ENCODE data around the gene CCDC187. TPM values are rescaled to one million over a fixed set of nuclear protein-coding genes. Genes with fewer than 3 reads are reported as not detected.

The CCDC187 gene
- total RNA-seq, 1 donor = under 0.01 TPM

- DNase-seq (ENCODE audit: low read depth) = no peak
- no peak overlapping the region for H3K4me3 ChIP-seq (ENCODE audit: low read depth, low read length)
- TF ChIP-seq CTCF (IDR thresholded peaks at IDR 0.05; ENCODE audit: insufficient read depth, low read depth, low read length) = no peak
Observed at GRCh38 chr9:136260521-136260920, 43.4 kb downstream of the CCDC187 start.

- no peak for TF ChIP-seq CTCF (IDR thresholded peaks at IDR 0.05; ENCODE audit: insufficient read depth, low read depth, low read length)
- DNase-seq (ENCODE audit: low read depth) = no peak
Observed at GRCh38 chr9:136259836-136260235, 44.1 kb downstream of the CCDC187 start.

GRCh38 chr9:136259517-136259813 lies 44.4 kb downstream of the CCDC187 start:
- TF ChIP-seq CTCF (IDR thresholded peaks at IDR 0.05; ENCODE audit: insufficient read depth, low read depth, low read length) = no peak
- no peak overlapping the region for H3K4me3 ChIP-seq (ENCODE audit: low read depth, low read length)
- no peak for DNase-seq (ENCODE audit: low read depth)

More at GRCh38 chr9:136259836-136260235, 44.1 kb downstream of the CCDC187 start:
- H3K4me3 ChIP-seq (ENCODE audit: low read depth, low read length) = no peak overlapping the region

- H3K4me3 ChIP-seq (ENCODE audit: low read depth, low read length) = no peak overlapping the region
- TF ChIP-seq CTCF (IDR thresholded peaks at IDR 0.05; ENCODE audit: insufficient read depth, low read depth, low read length) = no peak
- no peak for DNase-seq (ENCODE audit: low read depth)
Observed at GRCh38 chr9:136258786-136259516, 44.9 kb downstream of the CCDC187 start.

GRCh38 chr9:136258299-136258625 lies 45.6 kb downstream of the CCDC187 start:
- no peak for TF ChIP-seq CTCF (IDR thresholded peaks at IDR 0.05; ENCODE audit: insufficient read depth, low read depth, low read length)
- H3K4me3 ChIP-seq (ENCODE audit: low read depth, low read length) = no peak overlapping the region
- DNase-seq (ENCODE audit: low read depth) = no peak

- no peak overlapping the region for H3K4me3 ChIP-seq (ENCODE audit: low read depth, low read length)
- no peak for TF ChIP-seq CTCF (IDR thresholded peaks at IDR 0.05; ENCODE audit: insufficient read depth, low read depth, low read length)
- DNase-seq (ENCODE audit: low read depth) = no peak
Observed at GRCh38 chr9:136257381-136258298, 46.3 kb downstream of the CCDC187 start.

All from fibroblast of villous mesenchyme (primary cell).